Measurements from ENCODE around the gene BMP2.
A peak's percentile ranks its signal among the peaks of the same experiment; 100 is the strongest.

BMP2 gene

GRCh38 chr20:6767536-6768227 lies at the start of gene BMP2:
BMP2 (plus strand) TSS chr20:6767686; CDS start chr20:6770127, 2,441 bp downstream.
- peak; percentile 88 for DNase-seq (ENCODE audit: low read depth, low spot score)

- DNase-seq (ENCODE audit: low read depth, low spot score): peak; percentile 16
Observed at GRCh38 chr20:6718662-6719368, 48.7 kb upstream of the BMP2 start.

GRCh38 chr20:6719369-6719721 lies 48.1 kb upstream of the BMP2 start:
- DNase-seq (ENCODE audit: low read depth, low spot score): no peak

GRCh38 chr20:6726761-6727160 lies 40.7 kb upstream of the BMP2 start:
- DNase-seq (ENCODE audit: low read depth, low spot score): no peak

- no peak for DNase-seq (ENCODE audit: low read depth, low spot score)
Observed at GRCh38 chr20:6730672-6731328, 36.7 kb upstream of the BMP2 start.

- no peak for DNase-seq (ENCODE audit: low read depth, low spot score)
Observed at GRCh38 chr20:6732001-6732447, 35.5 kb upstream of the BMP2 start.

- DNase-seq (ENCODE audit: low read depth, low spot score): no peak
Observed at GRCh38 chr20:6732851-6733250, 34.6 kb upstream of the BMP2 start.

- no peak for DNase-seq (ENCODE audit: low read depth, low spot score)
Observed at GRCh38 chr20:6733965-6734364, 33.5 kb upstream of the BMP2 start.

- DNase-seq (ENCODE audit: low read depth, low spot score): peak; percentile 50
Observed at GRCh38 chr20:6735942-6736845, 31.3 kb upstream of the BMP2 start.

GRCh38 chr20:6739406-6739805 lies 28.1 kb upstream of the BMP2 start:
- no peak for DNase-seq (ENCODE audit: low read depth, low spot score)

- no peak for DNase-seq (ENCODE audit: low read depth, low spot score)
Observed at GRCh38 chr20:6740096-6740495, 27.4 kb upstream of the BMP2 start.

- DNase-seq (ENCODE audit: low read depth, low spot score): no peak
Observed at GRCh38 chr20:6744180-6744579, 23.3 kb upstream of the BMP2 start.

- DNase-seq (ENCODE audit: low read depth, low spot score): no peak
Observed at GRCh38 chr20:6744805-6745204, 22.7 kb upstream of the BMP2 start.

GRCh38 chr20:6746901-6747609 lies 20.4 kb upstream of the BMP2 start:
- DNase-seq (ENCODE audit: low read depth, low spot score): no peak

GRCh38 chr20:6750438-6750837 lies 17.0 kb upstream of the BMP2 start:
- DNase-seq (ENCODE audit: low read depth, low spot score): no peak

- DNase-seq (ENCODE audit: low read depth, low spot score): no peak
Observed at GRCh38 chr20:6756693-6757595, 10.5 kb upstream of the BMP2 start.

GRCh38 chr20:6764619-6765018 lies 2.9 kb upstream of the BMP2 start:
- no peak for DNase-seq (ENCODE audit: low read depth, low spot score)

GRCh38 chr20:6765469-6766058 lies 1.9 kb upstream of the BMP2 start:
- peak; percentile 68 for DNase-seq (ENCODE audit: low read depth, low spot score)

- DNase-seq (ENCODE audit: low read depth, low spot score): no peak
Observed at GRCh38 chr20:6766433-6766832, 1.1 kb upstream of the BMP2 start.

- no peak for DNase-seq (ENCODE audit: low read depth, low spot score)
Observed at GRCh38 chr20:6767126-6767535, 355 bp upstream of the BMP2 start.
